IMR-90 (cell line): ENCODE results near the gene AP1S1. TPM values are rescaled to one million over a fixed set of nuclear protein-coding genes. Genes with fewer than 3 reads are reported as not detected.

ENCODE experiments used
- ATAC-seq: fragments of 200-7000 bp; cut with Tn5 transposase; 2 replicates; pipeline ENCODE4 v1.9.1; 2020; ENCODE audit warnings: low read depth, mild to moderate bottlenecking, moderate library complexity
- BruUV-seq: library from RNA; stranded (reverse); fragments of 400-500 nt; replicated peaks from 2 replicates; lab custom pipeline; 2021; lab: Mats Ljungman, UMichigan
- CTCF ChIA-PET: fragments of 300-600 bp; formaldehyde crosslinking; extraction: SDS; loops from one replicate; lab custom pipeline; 2021; ENCODE audit warnings: antibody characterized with exemption; lab: Yijun Ruan, JAX
- POLR2A ChIA-PET: fragments of 300-600 bp; sonication (Branson Sonifier 250); formaldehyde crosslinking; loops from one replicate; lab custom pipeline; 2022; ENCODE audit warnings: antibody characterized with exemption; ENCODE audit not compliant: unreplicated experiment; lab: Charles Lee
- DNase-seq: peaks from one replicate; pipeline ENCODE4 v3.0.0; 2013
- H2AFZ ChIP-seq: replicated peaks from 2 replicates; pipeline ENCODE3; 2013; ENCODE audit warnings: low read length, mild to moderate bottlenecking; ENCODE audit not compliant: poor library complexity
- H2AK5ac ChIP-seq: 2 replicates; pipeline ENCODE4 v1.6.1; 2013; ENCODE audit warnings: low read depth, low read length, inconsistent platforms
- H2AK9ac ChIP-seq: replicated peaks from 2 replicates; pipeline ENCODE3; 2013; ENCODE audit warnings: mild to moderate bottlenecking, low read depth, low read length, moderate library complexity; ENCODE audit not compliant: poor library complexity
- H2BK120ac ChIP-seq: 2 replicates; pipeline ENCODE4 v1.6.1; 2013; ENCODE audit warnings: low read depth, low read length, inconsistent platforms
- H2BK15ac ChIP-seq: 3 replicates; pipeline ENCODE4 v1.6.1; 2013; ENCODE audit warnings: low read depth, low read length, inconsistent platforms
- H2BK20ac ChIP-seq: 2 replicates; pipeline ENCODE4 v1.6.1; 2013; ENCODE audit warnings: low read depth, mild to moderate bottlenecking, inconsistent platforms, low read length, moderate library complexity
- H2BK5ac ChIP-seq: 2 replicates; pipeline ENCODE4 v1.6.1; 2013; ENCODE audit warnings: mild to moderate bottlenecking, low read depth, low read length, inconsistent platforms; ENCODE audit not compliant: poor library complexity, severe bottlenecking
- H3K14ac ChIP-seq: replicated peaks from 2 replicates; pipeline ENCODE4 v1.6.1; 2013; ENCODE audit warnings: low read depth, low read length, inconsistent platforms
- H3K18ac ChIP-seq: 2 replicates; pipeline ENCODE4 v1.6.1; 2013; ENCODE audit warnings: low read depth, low read length, control low read depth
- H3K23ac ChIP-seq: 2 replicates; pipeline ENCODE4 v1.6.1; 2013; ENCODE audit warnings: low read depth, low read length, inconsistent platforms
- H3K27ac ChIP-seq: 2 replicates; pipeline ENCODE4 v1.5.1; 2013; ENCODE audit warnings: mild to moderate bottlenecking, control low read depth, low read length; ENCODE audit not compliant: insufficient read depth
- H3K27me3 ChIP-seq: 2 replicates; pipeline ENCODE4 v1.6.1; 2013; ENCODE audit warnings: low read length; ENCODE audit not compliant: control insufficient read depth, insufficient read depth
- H3K36me3 ChIP-seq: 2 replicates; pipeline ENCODE4 v1.6.1; 2013; ENCODE audit warnings: low read length, mixed read lengths; ENCODE audit not compliant: control insufficient read depth, insufficient read depth
- H3K4ac ChIP-seq: 2 replicates; pipeline ENCODE4 v1.6.1; 2013; ENCODE audit warnings: low read depth, low read length, inconsistent platforms
- H3K4me1 ChIP-seq: 2 replicates; pipeline ENCODE4 v1.6.1; 2013; ENCODE audit warnings: low read length, mixed read lengths; ENCODE audit not compliant: control insufficient read depth, insufficient read depth
- H3K4me2 ChIP-seq: 2 replicates; pipeline ENCODE4 v1.6.1; 2013; ENCODE audit warnings: low read depth, mild to moderate bottlenecking, control low read depth, low read length, moderate library complexity
- H3K4me3 ChIP-seq: 2 replicates; pipeline ENCODE4 v1.5.1; 2013; ENCODE audit warnings: low read depth, mild to moderate bottlenecking, control low read depth, low read length, moderate library complexity; ENCODE audit not compliant: insufficient read depth
- H3K56ac ChIP-seq: 2 replicates; pipeline ENCODE4 v1.6.1; 2013; ENCODE audit warnings: low read length, inconsistent platforms; ENCODE audit not compliant: insufficient read depth; ENCODE audit errors: extremely low read depth
- H3K79me1 ChIP-seq, 2 experiments: 2 replicates each; pipeline ENCODE4 v1.6.1; 2013; ENCODE audit warnings: low read length in 2 of 2, inconsistent platforms in 1 of 2, low read depth in 1 of 2
- H3K9ac ChIP-seq: 2 replicates; pipeline ENCODE4 v1.6.1; 2013; ENCODE audit warnings: low read depth, low read length, control low read depth
- H3K9me1 ChIP-seq: 2 replicates; pipeline ENCODE4 v1.6.1; 2013; ENCODE audit warnings: low read length, inconsistent platforms; ENCODE audit not compliant: insufficient read depth
- H3K9me3 ChIP-seq: 2 replicates; pipeline ENCODE4 v1.6.1; 2013; ENCODE audit warnings: low read length; ENCODE audit not compliant: control insufficient read depth, insufficient read depth
- H4K20me1 ChIP-seq: 2 replicates; pipeline ENCODE4 v1.6.1; 2013; ENCODE audit warnings: low read length, inconsistent platforms; ENCODE audit not compliant: insufficient read depth
- H4K5ac ChIP-seq: 2 replicates; pipeline ENCODE4 v1.6.1; 2013; ENCODE audit warnings: mild to moderate bottlenecking, low read depth, low read length, control low read depth
- H4K8ac ChIP-seq, 2 experiments: 2 replicates each; pipeline ENCODE4 v1.6.1; 2013; ENCODE audit warnings: low read depth in 2 of 2, low read length in 2 of 2, control low read depth in 1 of 2, inconsistent platforms in 1 of 2
- H4K91ac ChIP-seq: 2 replicates; pipeline ENCODE4 v1.6.1; 2013; ENCODE audit warnings: low read depth, low read length, inconsistent platforms; ENCODE audit not compliant: insufficient read depth
- CEBPB ChIP-seq: IDR thresholded peaks from 2 replicates; pipeline ENCODE4 v1.6.1; 2012; ENCODE audit warnings: low read depth, low read length, improper control_type of control experiment
- CHD1 ChIP-seq: IDR thresholded peaks from 2 replicates; pipeline ENCODE4 v1.6.1; 2012; ENCODE audit warnings: low read depth, low read length, improper control_type of control experiment
- FOS ChIP-seq: fragments of 150-350 bp; IDR thresholded peaks from 2 replicates; pipeline ENCODE4 v1.6.1; 2016; ENCODE audit warnings: low read depth, low read length
- MAFK ChIP-seq: IDR thresholded peaks from 2 replicates; pipeline ENCODE4 v1.6.1; 2012; ENCODE audit warnings: low read depth, low read length, improper control_type of control experiment
- MAZ ChIP-seq: IDR thresholded peaks from 2 replicates; pipeline ENCODE4 v1.6.1; 2012; ENCODE audit warnings: low read depth, mild to moderate bottlenecking, low read length, improper control_type of control experiment, moderate library complexity, borderline replicate concordance
- MXI1 ChIP-seq: IDR thresholded peaks from 2 replicates; pipeline ENCODE4 v1.6.1; 2012; ENCODE audit warnings: low read depth, mild to moderate bottlenecking, low read length, moderate library complexity, borderline replicate concordance
- NFE2L2 ChIP-seq: fragments of 150-350 bp; IDR thresholded peaks from 2 replicates; pipeline ENCODE4 v1.6.1; 2016; ENCODE audit warnings: low read depth, mild to moderate bottlenecking, low read length
- POLR2A ChIP-seq: IDR thresholded peaks from 2 replicates; pipeline ENCODE4 v1.6.1; 2012; ENCODE audit warnings: mild to moderate bottlenecking, low read depth, low read length
- RAD21 ChIP-seq: IDR thresholded peaks from 2 replicates; pipeline ENCODE4 v1.6.1; 2012; ENCODE audit warnings: low read length, improper control_type of control experiment
- RFX5 ChIP-seq: IDR thresholded peaks from 2 replicates; pipeline ENCODE4 v1.8.0; 2012; ENCODE audit warnings: low read depth, mild to moderate bottlenecking, low read length, moderate library complexity
- SMC3 ChIP-seq: fragments of 150-350 bp; IDR thresholded peaks from 2 replicates; pipeline ENCODE4 v1.6.1; 2016; ENCODE audit warnings: low read depth, mild to moderate bottlenecking, antibody characterized with exemption, low read length, moderate library complexity
- WGBS, 2 experiments: methylation state at CpG; one replicate each; pipeline versions ENCODE4 v1.1.5 to v1.1.7; 2013; ENCODE audit warnings: missing lambda C conversion rate in 2 of 2; ENCODE audit not compliant: insufficient read length in 1 of 2; ENCODE audit errors: extremely low coverage in 2 of 2; 5-methylcytosine and 5-hydroxymethylcytosine counted together
- dilution Hi-C: fragments of 300-500 bp; cut with HindIII; formaldehyde crosslinking; loops from one replicate; pipeline ENCODE4 v1.14.3; 2018; ENCODE audit warnings: low sequenced_read_pairs; ENCODE audit not compliant: unreplicated experiment
- in situ Hi-C: fragments of 300-500 bp; cut with MboI; formaldehyde crosslinking; loops from 3 replicates; pipeline ENCODE4 v1.14.3; 2019; ENCODE audit warnings: low sequenced_read_pairs, inconsistent platforms, mixed read lengths
- intact Hi-C: fragments of 100-400 bp; cut with micrococcal nuclease; formaldehyde crosslinking; loops from 2 replicates; pipeline ENCODE4 v1.10.0; 2022
- polyA plus RNA-seq, 3 experiments: library from polyadenylated mRNA; depleted of rRNA; stranded (reverse); fragments of >200 nt; gene quantifications; 2 replicates each; pipeline ENCODE4 v1.2.3, GENCODE V29; 2012; ENCODE audit warnings: low replicate concordance in 1 of 3
- total RNA-seq: library from RNA; depleted of rRNA; stranded (reverse); fragments of >200 nt; gene quantifications from 2 replicates; pipeline ENCODE4 v1.2.3, GENCODE V29; 2012
- TF ChIP-seq, protein P1 (sequence below): conservative IDR thresholded peaks from 2 replicates; pipeline ENCODE4 v1.5.1; 2012; ENCODE audit warnings: mild to moderate bottlenecking, low read depth, low read length, improper control_type of control experiment

AP1S1 gene
- total and polyA plus RNA-seq, 2 of the 4 experiments (the other 2 are of a cell fraction): 187 to 295 TPM

DNA sequence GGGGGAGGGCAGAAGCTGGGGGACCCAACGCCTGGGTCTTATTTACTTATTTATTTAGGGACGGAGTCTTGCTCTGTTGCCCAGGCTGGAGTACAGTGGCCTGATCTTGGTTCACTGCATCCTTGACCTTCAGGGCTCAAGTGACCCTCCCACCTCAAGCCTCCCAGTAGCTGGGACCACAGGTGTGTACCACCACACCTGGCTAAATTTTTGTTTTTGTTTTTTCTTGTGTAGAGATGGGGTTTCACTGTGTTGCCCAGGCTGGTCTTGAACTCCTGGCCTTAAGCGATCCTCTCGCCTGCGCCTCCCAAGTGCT is 48.3 kb downstream of the AP1S1 start:
- in situ Hi-C loops (no loop called here), dilution Hi-C loops (no loop called here), intact Hi-C loops (no loop called here)
- Histone ChIP-seq H4K8ac (no peak overlapping the region), H3K4me1 (no peaks in the 10 kb centered on the region), H3K18ac (no peak overlapping the region), H2BK20ac (no peak overlapping the region), H3K9ac (no peak overlapping the region), H2AK9ac (no peak overlapping the region), H4K5ac (no peak overlapping the region), H2BK15ac (no peak overlapping the region), H2AK5ac (no peak overlapping the region), H2BK5ac (no peak overlapping the region), H3K79me1 (no peaks in the 10 kb centered on the region), H3K27ac (no peak overlapping the region), H2AFZ (no peak overlapping the region), H3K56ac (no peak overlapping the region), H3K9me3 (0 out of 2 replicates have a peak, but pooled peaks cover 2% of the 10 kb centered on the region), H3K4ac (no peak overlapping the region), H3K14ac (no peak overlapping the region), H2BK120ac (no peak overlapping the region), H3K9me1 (no peaks in the 10 kb centered on the region), H4K20me1 (no peaks in the 10 kb centered on the region), H3K4me3 (no peak overlapping the region), H3K23ac (no peak overlapping the region), H3K4me2 (no peak overlapping the region), H4K91ac (no peak overlapping the region), H3K27me3 (peaks cover 42% of the 10 kb centered on the region), H3K36me3 (peaks cover 13% of the 10 kb centered on the region)
- 100% methylated on average over 3 of the region's 5 CpGs; no CpG with 5 or more reads in 1 of the 2 experiments for WGBS, 2 experiments
- no peak for TF ChIP-seq RFX5
- no peak for TF ChIP-seq FOS
- no peak for TF ChIP-seq CEBPB
- no peak for TF ChIP-seq SMC3
- TF ChIP-seq, protein P1, sequence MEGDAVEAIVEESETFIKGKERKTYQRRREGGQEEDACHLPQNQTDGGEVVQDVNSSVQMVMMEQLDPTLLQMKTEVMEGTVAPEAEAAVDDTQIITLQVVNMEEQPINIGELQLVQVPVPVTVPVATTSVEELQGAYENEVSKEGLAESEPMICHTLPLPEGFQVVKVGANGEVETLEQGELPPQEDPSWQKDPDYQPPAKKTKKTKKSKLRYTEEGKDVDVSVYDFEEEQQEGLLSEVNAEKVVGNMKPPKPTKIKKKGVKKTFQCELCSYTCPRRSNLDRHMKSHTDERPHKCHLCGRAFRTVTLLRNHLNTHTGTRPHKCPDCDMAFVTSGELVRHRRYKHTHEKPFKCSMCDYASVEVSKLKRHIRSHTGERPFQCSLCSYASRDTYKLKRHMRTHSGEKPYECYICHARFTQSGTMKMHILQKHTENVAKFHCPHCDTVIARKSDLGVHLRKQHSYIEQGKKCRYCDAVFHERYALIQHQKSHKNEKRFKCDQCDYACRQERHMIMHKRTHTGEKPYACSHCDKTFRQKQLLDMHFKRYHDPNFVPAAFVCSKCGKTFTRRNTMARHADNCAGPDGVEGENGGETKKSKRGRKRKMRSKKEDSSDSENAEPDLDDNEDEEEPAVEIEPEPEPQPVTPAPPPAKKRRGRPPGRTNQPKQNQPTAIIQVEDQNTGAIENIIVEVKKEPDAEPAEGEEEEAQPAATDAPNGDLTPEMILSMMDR: no peak
- no peak for TF ChIP-seq MAZ
- no peak for TF ChIP-seq MXI1
- no peak for TF ChIP-seq RAD21
- no peak for TF ChIP-seq CHD1
- TF ChIP-seq MAFK: no peak
- TF ChIP-seq POLR2A: no peak
- TF ChIP-seq NFE2L2: no peak
- no peak for ATAC-seq
- BruUV-seq: no TSS peak
- ChIA-PET POLR2A (interaction anchor here (1.2 kb wide), 1 partner anchor 15 kb away, joined by 4 read pairs; the partner anchor contains the start of gene PLOD3), CTCF (interaction anchor here (1.9 kb wide), 1 partner anchor 10 kb away, joined by 7 read pairs; no protein-coding TSS in a partner anchor)
- DNase-seq: no peak
